KOPT-K1 (cell line): ENCODE results near the gene NLRC5.
A peak's percentile ranks its signal among the peaks of the same experiment; 100 is the strongest.

Experiments
- H3K27ac ChIP-seq: fragments of 200-600 bp; sonication (generic); 2 replicates; pipeline ENCODE4 v1.5.1; 2016; ENCODE audit warnings: antibody characterized with exemption, mild to moderate bottlenecking, low read depth, low read length; ENCODE audit not compliant: poor library complexity, severe bottlenecking
- H3K36me3 ChIP-seq: fragments of 200-600 bp; sonication (generic); 2 replicates; pipeline ENCODE4 v1.5.1; 2017; ENCODE audit warnings: antibody characterized with exemption, mild to moderate bottlenecking, low read length, moderate library complexity; ENCODE audit not compliant: insufficient read depth
- H3K9me3 ChIP-seq: fragments of 200-600 bp; sonication (generic); 2 replicates; pipeline ENCODE4 v1.5.1; 2017; ENCODE audit warnings: antibody characterized with exemption, low read length, mild to moderate bottlenecking; ENCODE audit not compliant: insufficient read depth, poor library complexity, severe bottlenecking

NLRC5 gene

GRCh38 chr16:57016301-57016700 is 26.9 kb downstream of the NLRC5 start:
- Histone ChIP-seq H3K27ac (no peak overlapping the region), H3K9me3 (no peaks in the 10 kb centered on the region), H3K36me3 (peaks cover 24% of the 10 kb centered on the region)

- Histone ChIP-seq H3K36me3 (peaks cover 29% of the 10 kb centered on the region), H3K9me3 (no peaks in the 10 kb centered on the region), H3K27ac (no peak overlapping the region)
Measured at GRCh38 chr16:57016831-57017230, 27.5 kb downstream of the NLRC5 start.

GRCh38 chr16:57017251-57017650 is 27.9 kb downstream of the NLRC5 start:
- H3K36me3 ChIP-seq = peaks cover 34% of the 10 kb centered on the region
- H3K9me3 ChIP-seq = no peaks in the 10 kb centered on the region
- no peak overlapping the region for H3K27ac ChIP-seq

- H3K9me3 ChIP-seq = no peaks in the 10 kb centered on the region
- H3K36me3 ChIP-seq = peaks cover 40% of the 10 kb centered on the region
Measured at GRCh38 chr16:57019746-57020145, 30.4 kb downstream of the NLRC5 start.

GRCh38 chr16:57020651-57021050 is 31.3 kb downstream of the NLRC5 start:
- Histone ChIP-seq H3K9me3 (no peaks in the 10 kb centered on the region), H3K27ac (no peak overlapping the region), H3K36me3 (peaks cover 43% of the 10 kb centered on the region)

More at GRCh38 chr16:57019746-57020145, 30.4 kb downstream of the NLRC5 start:
- H3K27ac ChIP-seq = no peak overlapping the region

- no peak overlapping the region for H3K27ac ChIP-seq
- peaks cover 52% of the 10 kb centered on the region for H3K36me3 ChIP-seq
- H3K9me3 ChIP-seq = no peaks in the 10 kb centered on the region
Measured at GRCh38 chr16:57021757-57022156, 32.4 kb downstream of the NLRC5 start.

- H3K9me3 ChIP-seq = no peaks in the 10 kb centered on the region
- no peak overlapping the region for H3K27ac ChIP-seq
- H3K36me3 ChIP-seq = peaks cover 52% of the 10 kb centered on the region
Measured at GRCh38 chr16:57022445-57022844, 33.1 kb downstream of the NLRC5 start.

GRCh38 chr16:57023541-57024249 is 34.3 kb downstream of the NLRC5 start:
- peak overlapping the region; percentile 8 for H3K27ac ChIP-seq
- H3K36me3 ChIP-seq = peaks cover 44% of the 10 kb centered on the region
- H3K9me3 ChIP-seq = no peaks in the 10 kb centered on the region

GRCh38 chr16:57024894-57025680 is 35.7 kb downstream of the NLRC5 start:
- H3K27ac ChIP-seq = no peak overlapping the region
- peaks cover 37% of the 10 kb centered on the region for H3K36me3 ChIP-seq
- no peaks in the 10 kb centered on the region for H3K9me3 ChIP-seq

- no peaks in the 10 kb centered on the region for H3K9me3 ChIP-seq
- H3K27ac ChIP-seq = no peak overlapping the region
- peaks cover 29% of the 10 kb centered on the region for H3K36me3 ChIP-seq
Measured at GRCh38 chr16:57025941-57026777, 36.8 kb downstream of the NLRC5 start.

- no peaks in the 10 kb centered on the region for H3K9me3 ChIP-seq
- H3K36me3 ChIP-seq = peaks cover 23% of the 10 kb centered on the region; the same call in 1 of the 2 replicates
- H3K27ac ChIP-seq = no peak overlapping the region
Measured at GRCh38 chr16:57026778-57027062, 37.4 kb downstream of the NLRC5 start.

- Histone ChIP-seq H3K9me3 (no peaks in the 10 kb centered on the region), H3K36me3 (peaks cover 20% of the 10 kb centered on the region; the same call in 1 of the 2 replicates), H3K27ac (no peak overlapping the region)
Measured at GRCh38 chr16:57027067-57027466, 37.7 kb downstream of the NLRC5 start.

GRCh38 chr16:57028086-57028485 is 38.7 kb downstream of the NLRC5 start:
- Histone ChIP-seq H3K36me3 (peaks cover 12% of the 10 kb centered on the region; the same call in 1 of the 2 replicates), H3K27ac (no peak overlapping the region), H3K9me3 (no peaks in the 10 kb centered on the region)

GRCh38 chr16:57029161-57030160 is 40.1 kb downstream of the NLRC5 start:
- Histone ChIP-seq H3K9me3 (no peaks in the 10 kb centered on the region), H3K27ac (no peak overlapping the region), H3K36me3 (peaks cover 12% of the 10 kb centered on the region; the same call in 1 of the 2 replicates)
